HG03064 (cell line): ENCODE data around the gene COL26A1.
"Not testable (repeated sequence)": the region's sequence is repeated elsewhere in the genome, so short reads cannot be mapped to it uniquely, and the experiment has no call there.

ENCODE experiments used
- ATAC-seq: cut with Tn5 transposase; IDR thresholded peaks from one replicate; pipeline ENCODE4 v1.9.1; 2021; ENCODE audit warnings: low read depth; ENCODE audit not compliant: unreplicated experiment

COL26A1 gene

GRCh38 chr7:101547022-101547915 is 184.6 kb downstream of the COL26A1 start:
- ATAC-seq: no peak

GRCh38 chr7:101547916-101548661 is 185.4 kb downstream of the COL26A1 start:
- ATAC-seq: no peak

- no peak for ATAC-seq
These were observed 187.1 kb downstream of the COL26A1 start for GRCh38 chr7:101549734-101550133.

DNA sequence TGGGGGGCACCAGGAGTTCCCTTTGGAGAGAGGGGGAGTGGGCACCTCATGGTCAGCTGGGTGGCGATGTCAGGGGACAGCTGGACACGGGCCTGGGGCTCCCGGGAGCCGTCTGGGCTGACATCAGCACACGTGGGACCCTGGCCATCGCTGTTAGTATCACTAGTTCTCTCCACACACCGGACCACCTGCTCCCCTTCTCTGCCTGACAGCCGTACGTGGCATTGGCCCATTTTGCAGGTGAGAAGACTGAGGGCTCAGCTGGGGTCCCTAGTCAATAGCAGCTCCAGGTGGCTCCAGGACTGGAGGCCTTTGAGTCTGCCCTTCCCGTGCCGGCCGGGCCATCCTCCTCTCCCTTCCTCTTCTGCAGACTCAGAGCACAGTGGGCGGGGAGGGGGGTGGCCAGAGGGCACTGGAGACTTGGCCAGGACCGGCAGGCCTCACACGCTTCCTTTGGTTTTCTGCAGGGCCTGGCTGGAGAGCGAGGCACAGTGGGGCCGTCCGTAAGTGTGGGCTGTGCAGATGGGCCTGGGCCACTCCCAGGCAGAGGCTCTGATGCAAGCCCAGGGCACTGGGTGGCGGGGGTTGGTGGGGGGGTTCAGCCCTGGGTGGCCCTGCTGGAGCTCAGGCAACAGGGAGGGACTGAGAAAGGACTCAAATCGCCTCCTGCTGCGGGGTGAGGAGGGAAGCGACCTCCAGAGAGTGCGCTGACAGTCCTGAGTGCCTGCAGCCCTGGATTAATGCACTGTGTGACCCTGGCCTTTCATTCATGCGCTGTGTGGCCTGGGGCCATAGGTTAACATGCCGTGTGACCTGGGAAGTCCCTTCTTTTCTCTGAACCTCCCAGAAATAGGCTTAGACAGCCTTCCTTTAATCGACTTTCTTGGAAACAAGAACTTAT is 188.2 kb downstream of the COL26A1 start:
- no peak for ATAC-seq

DNA sequence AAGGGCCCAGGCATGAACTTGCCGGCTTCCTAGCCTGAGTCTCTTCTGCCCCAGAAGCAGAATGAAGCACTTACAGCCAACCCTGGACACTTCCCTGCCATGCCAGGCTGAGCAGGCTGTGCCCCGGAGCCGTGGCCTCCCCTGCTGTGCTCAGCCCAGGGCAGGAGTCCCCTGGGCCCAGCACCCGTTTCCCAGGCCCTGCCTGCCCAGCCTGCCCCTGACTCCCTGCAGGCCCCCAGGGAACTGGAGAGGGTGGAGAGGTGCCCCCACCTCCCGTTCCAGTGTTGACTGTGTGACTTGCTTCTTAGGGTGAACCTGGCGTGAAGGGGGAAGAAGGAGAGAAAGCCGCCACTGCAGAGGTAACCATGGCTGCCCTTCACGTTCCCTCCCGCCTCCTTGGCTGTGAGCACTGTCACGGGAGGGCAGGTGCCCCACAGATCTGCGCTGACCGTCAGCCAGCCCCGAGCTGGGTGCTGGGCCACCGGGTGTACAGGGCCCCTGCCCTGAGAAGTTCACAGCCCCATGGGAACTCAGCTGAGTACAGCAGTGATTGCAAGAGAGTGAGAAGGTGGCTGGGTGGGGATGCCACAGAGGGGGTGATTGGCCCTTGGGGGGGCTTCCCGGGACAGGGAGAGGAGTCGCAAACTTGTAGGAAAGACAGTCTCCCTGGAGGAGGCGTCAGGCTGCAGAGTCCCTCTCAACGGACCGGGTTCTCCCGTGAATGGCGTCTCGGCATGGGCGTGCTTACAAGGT is 190.5 kb downstream of the COL26A1 start:
- ATAC-seq: no peak

- no peak for ATAC-seq
These were observed 191.2 kb downstream of the COL26A1 start for GRCh38 chr7:101553771-101554445.

- ATAC-seq: no peak
These were observed 192.1 kb downstream of the COL26A1 start for GRCh38 chr7:101554584-101555268.

DNA sequence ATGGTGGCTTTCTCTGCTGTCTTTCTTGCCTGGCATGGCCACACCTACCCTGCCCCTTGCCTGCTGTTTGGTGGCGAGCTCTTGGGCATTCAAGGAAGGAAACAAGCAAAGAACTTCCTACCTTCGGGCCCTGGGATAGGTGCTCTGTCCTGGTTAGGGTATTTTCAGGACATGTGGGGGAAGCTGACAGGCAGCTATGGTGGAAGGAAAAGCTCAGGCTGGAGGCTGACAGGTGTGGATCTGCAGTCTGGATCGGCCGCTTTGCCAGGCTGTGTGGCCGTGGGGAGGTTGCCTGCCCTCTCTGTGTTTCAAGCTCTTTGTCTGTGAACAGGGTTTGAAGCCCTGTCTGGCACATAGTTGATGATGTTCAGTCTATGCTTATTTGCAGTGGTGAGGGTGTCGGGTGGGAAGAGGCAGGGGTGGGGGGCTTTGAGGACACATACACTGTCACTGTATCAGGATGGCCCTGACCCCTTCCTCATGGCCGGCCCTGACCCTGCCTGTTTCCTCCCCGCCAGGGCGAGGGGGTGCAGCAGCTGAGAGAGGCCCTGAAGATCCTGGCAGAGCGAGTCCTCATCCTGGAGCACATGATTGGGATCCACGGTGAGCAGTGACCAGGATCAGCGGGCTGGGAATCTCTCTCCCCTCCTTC is 192.7 kb downstream of the COL26A1 start:
- ATAC-seq: no peak

GRCh38 chr7:101555921-101556275 is 193.2 kb downstream of the COL26A1 start:
- ATAC-seq: no peak

GRCh38 chr7:101556453-101556968 is 193.8 kb downstream of the COL26A1 start:
- no peak for ATAC-seq

DNA sequence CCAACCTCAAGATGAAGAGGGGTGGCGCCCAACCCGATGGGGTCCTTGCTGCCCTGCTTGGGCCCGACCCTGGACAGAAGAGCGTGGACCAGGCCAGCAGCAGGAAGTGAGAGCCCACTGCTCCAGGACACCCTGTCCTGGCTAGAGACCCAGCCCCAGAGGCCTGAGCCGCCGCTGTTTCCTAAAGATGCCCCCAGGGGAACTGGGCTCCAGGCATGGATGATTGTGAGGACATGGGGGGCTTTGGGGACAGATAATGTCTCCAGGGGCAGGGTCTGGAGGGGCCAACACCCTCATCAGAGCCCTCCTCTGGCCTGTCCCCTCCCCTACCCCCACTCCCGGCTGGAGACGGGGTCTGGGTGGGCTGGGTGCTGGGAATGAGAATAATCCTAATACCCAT is 194.7 kb downstream of the COL26A1 start:
- no peak for ATAC-seq

GRCh38 chr7:101557978-101558741 is 195.5 kb downstream of the COL26A1 start:
- no peak for ATAC-seq

DNA sequence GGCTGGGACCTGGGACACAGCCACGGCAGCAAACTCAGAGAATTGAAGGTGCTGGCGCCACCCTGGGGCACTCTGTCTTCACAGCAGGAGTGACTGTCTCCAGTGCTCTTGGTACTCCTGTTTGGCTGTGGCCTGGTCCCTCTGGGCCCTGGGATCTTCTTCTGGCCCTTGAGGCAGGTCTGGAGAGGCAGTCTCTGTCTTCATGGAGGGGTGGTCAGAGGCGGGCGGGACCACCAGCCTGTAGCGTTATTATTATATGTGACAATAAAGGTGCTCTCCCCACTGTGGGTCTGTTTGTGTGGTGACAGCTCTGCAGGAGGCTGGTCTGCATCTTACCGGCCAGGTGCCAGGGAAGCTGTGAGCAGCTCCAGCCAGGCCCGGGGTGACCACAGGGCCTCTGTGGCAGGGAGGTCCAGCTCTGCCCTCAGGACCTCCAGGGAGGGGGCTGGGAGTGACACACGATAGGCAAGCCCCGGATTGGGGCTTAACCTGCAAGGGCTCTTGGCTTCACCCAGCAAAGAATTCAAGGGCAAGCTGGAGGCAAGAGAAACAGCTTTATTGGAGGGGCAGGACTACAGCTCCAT is 196.2 kb downstream of the COL26A1 start:
- no peak for ATAC-seq

DNA sequence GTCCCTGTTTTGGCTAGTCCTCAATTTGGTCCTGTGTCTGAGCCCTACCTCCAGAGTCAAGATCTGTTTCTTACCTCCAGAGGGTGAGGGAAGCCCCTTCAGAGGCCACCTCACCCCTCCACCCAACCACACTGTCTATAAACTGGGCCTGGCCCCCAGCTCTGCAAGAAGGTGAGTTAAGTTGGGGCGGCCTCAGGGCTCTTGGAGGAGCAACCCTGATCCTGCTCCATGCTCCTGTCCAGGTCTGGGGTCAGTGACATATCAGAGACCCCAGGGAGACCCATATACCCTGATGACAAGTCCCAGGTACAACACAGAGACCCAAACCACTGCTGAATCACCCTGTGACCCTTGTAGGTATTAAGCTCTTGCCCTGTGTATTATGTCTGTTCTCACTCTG is 196.9 kb downstream of the COL26A1 start:
- ATAC-seq: no peak

DNA sequence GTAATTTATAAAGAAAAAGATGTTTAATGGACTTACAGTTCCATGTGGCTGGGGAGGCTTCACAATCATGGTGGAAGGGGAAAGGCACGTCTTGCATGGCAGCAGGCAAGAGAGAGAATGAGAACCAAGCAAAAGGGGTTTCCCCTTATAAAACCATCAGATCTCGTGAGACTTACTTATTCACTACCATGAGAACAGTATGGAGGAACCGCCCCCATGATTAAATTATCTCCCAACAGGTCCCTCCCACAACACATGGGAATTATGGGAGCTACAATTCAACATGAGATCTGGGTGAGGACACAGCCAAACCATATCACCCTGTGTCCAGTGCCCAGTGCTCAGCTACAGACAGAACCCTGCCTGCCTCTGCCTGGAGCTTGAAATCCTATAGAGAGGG is 197.3 kb downstream of the COL26A1 start:
- ATAC-seq: not testable (repeated sequence)

GRCh38 chr7:101560856-101561255 is 198.2 kb downstream of the COL26A1 start:
- no peak for ATAC-seq

GRCh38 chr7:101561293-101561692 is 198.6 kb downstream of the COL26A1 start:
- ATAC-seq: not testable (repeated sequence)
